H1 (cell line): ENCODE results near the gene PCNA. TPM values are rescaled to one million over a fixed set of nuclear protein-coding genes. Genes with fewer than 3 reads are reported as not detected.

ENCODE experiments used
- CTCF ChIA-PET: fragments of 300-600 bp; sonication (Branson Sonifier 250); formaldehyde crosslinking; loops from one replicate; lab custom pipeline; 2021; ENCODE audit not compliant: partially characterized antibody; lab: Charles Lee
- POLR2A ChIA-PET: fragments of 300-600 bp; sonication (Branson Sonifier 250); formaldehyde crosslinking; loops from one replicate; lab custom pipeline; 2021; ENCODE audit warnings: inconsistent platforms; ENCODE audit not compliant: partially characterized antibody; lab: Charles Lee
- DNase-seq, 2 experiments: peaks; one replicate each; pipeline versions ENCODE4 v3.0.0 to v3.0.0-alpha.2; 2010 to 2022; ENCODE audit warnings: low spot score in 2 of 2, low read depth in 1 of 2, mixed read lengths in 1 of 2
- FAIRE-seq: peaks from 2 replicates; lab custom pipeline; 2011; peaks lifted over from hg19 to GRCh38; lab: Jason Lieb, UNC
- H2AFZ ChIP-seq: 2 replicates; pipeline ENCODE4 v1.8.1; 2012; ENCODE audit warnings: low read length, inconsistent platforms
- H2AK5ac ChIP-seq: 2 replicates; pipeline ENCODE4 v1.6.1; 2013; ENCODE audit warnings: low read depth, low read length
- H2BK120ac ChIP-seq: replicated peaks from 2 replicates; pipeline ENCODE3; 2013; ENCODE audit warnings: low read depth, low read length, inconsistent platforms
- H2BK12ac ChIP-seq: 2 replicates; pipeline ENCODE4 v1.6.1; 2013; ENCODE audit warnings: low read depth, low read length
- H2BK15ac ChIP-seq: 2 replicates; pipeline ENCODE4 v1.6.1; 2013; ENCODE audit warnings: low read length
- H2BK20ac ChIP-seq: 2 replicates; pipeline ENCODE4 v1.6.1; 2013; ENCODE audit warnings: low read length
- H2BK5ac ChIP-seq: 2 replicates; pipeline ENCODE4 v1.6.1; 2013; ENCODE audit warnings: low read depth, low read length
- H3K14ac ChIP-seq: 2 replicates; pipeline ENCODE4 v1.6.1; 2013; ENCODE audit warnings: inconsistent platforms; ENCODE audit not compliant: insufficient read length
- H3K18ac ChIP-seq: 2 replicates; pipeline ENCODE4 v1.6.1; 2013; ENCODE audit warnings: low read length; ENCODE audit errors: extremely low read depth
- H3K23ac ChIP-seq: 2 replicates; pipeline ENCODE4 v1.6.1; 2013; ENCODE audit warnings: inconsistent platforms; ENCODE audit not compliant: insufficient read length
- H3K23me2 ChIP-seq: 2 replicates; pipeline ENCODE4 v1.6.1; 2013; ENCODE audit warnings: low read depth, low read length
- H3K27ac ChIP-seq: 2 replicates; pipeline ENCODE4 v1.6.1; 2011; ENCODE audit warnings: low read depth, low read length, inconsistent platforms
- H3K27me3 ChIP-seq, 4 experiments: replicated peaks in 1 of 4; 1 replicate in 1 of 4; 2 replicates in 3 of 4; pipeline versions ENCODE4 v1.6.1 to v1.8.1; 2011 to 2013; ENCODE audit warnings: low read length in 3 of 4, mild to moderate bottlenecking in 3 of 4, inconsistent platforms in 2 of 4, mixed read lengths in 2 of 4, moderate library complexity in 1 of 4; ENCODE audit not compliant: control insufficient read depth in 3 of 4, insufficient read depth in 3 of 4; ENCODE audit errors: extremely low read depth in 1 of 4
- H3K36me3 ChIP-seq, 4 experiments: 2 replicates each; pipeline versions ENCODE4 v1.6.1 to v1.8.1; 2011 to 2013; ENCODE audit warnings: mild to moderate bottlenecking in 4 of 4, low read length in 3 of 4, moderate library complexity in 2 of 4, control low read depth in 1 of 4, inconsistent platforms in 1 of 4; ENCODE audit not compliant: insufficient read depth in 4 of 4, control insufficient read depth in 2 of 4
- H3K4ac ChIP-seq: replicated peaks from 2 replicates; pipeline ENCODE3; 2013; ENCODE audit warnings: low read length, low read depth, mixed read lengths, inconsistent platforms; ENCODE audit not compliant: insufficient read length
- H3K4me1 ChIP-seq, 4 experiments: replicated peaks in 1 of 4; 1 replicate in 1 of 4; 2 replicates in 3 of 4; pipeline versions ENCODE4 v1.6.1 to v1.8.1; 2011 to 2013; ENCODE audit warnings: low read length in 3 of 4, inconsistent platforms in 2 of 4, mixed read lengths in 1 of 4; ENCODE audit not compliant: insufficient read depth in 4 of 4, control insufficient read depth in 3 of 4
- H3K4me2 ChIP-seq, 2 experiments: 2 replicates each; pipeline versions ENCODE4 v1.6.1 to v1.8.1; 2011 to 2013; ENCODE audit warnings: low read depth in 2 of 2, low read length in 2 of 2, control low read depth in 1 of 2, inconsistent platforms in 1 of 2, mild to moderate bottlenecking in 1 of 2; ENCODE audit not compliant: insufficient read depth in 1 of 2
- H3K4me3 ChIP-seq, 4 experiments: fragments of 200-600, 300-600 bp in 1 of 4; sonication (generic), shearing (Covaris generic), sonication (Bioruptor Twin) in 1 of 4; 2 replicates each; pipeline versions ENCODE4 v1.5.1 to v1.8.1; 2011 to 2016; ENCODE audit warnings: low read length in 4 of 4, low read depth in 3 of 4, control low read depth in 2 of 4, inconsistent platforms in 2 of 4, mild to moderate bottlenecking in 2 of 4, mixed read lengths in 1 of 4, moderate library complexity in 1 of 4; ENCODE audit not compliant: insufficient read depth in 2 of 4; ENCODE audit errors: extremely low read depth in 1 of 4
- H3K56ac ChIP-seq: replicated peaks from 2 replicates; pipeline ENCODE3; 2013; ENCODE audit warnings: low read depth, mild to moderate bottlenecking, mixed read lengths, low read length, inconsistent platforms; ENCODE audit not compliant: insufficient read length
- H3K79me1 ChIP-seq: 2 replicates; pipeline ENCODE4 v1.6.1; 2013; ENCODE audit warnings: low read depth, low read length, control low read depth
- H3K79me2 ChIP-seq, 2 experiments: 2 replicates each; pipeline versions ENCODE4 v1.6.1 to v1.8.1; 2012 to 2013; ENCODE audit warnings: low read length in 2 of 2, mild to moderate bottlenecking in 2 of 2, inconsistent platforms in 1 of 2; ENCODE audit not compliant: insufficient read depth in 2 of 2, control insufficient read depth in 1 of 2
- H3K9ac ChIP-seq, 4 experiments: replicated peaks in 1 of 4; 1 replicate in 1 of 4; 2 replicates in 3 of 4; pipeline versions ENCODE4 v1.6.1 to v1.8.1; 2011 to 2013; ENCODE audit warnings: low read depth in 3 of 4, low read length in 3 of 4, control low read depth in 2 of 4, mild to moderate bottlenecking in 2 of 4, moderate library complexity in 2 of 4, inconsistent platforms in 1 of 4; ENCODE audit errors: extremely low read depth in 1 of 4
- H3K9me3 ChIP-seq, 2 experiments: 2 replicates each; pipeline versions ENCODE4 v1.6.1 to v1.8.1; 2012 to 2013; ENCODE audit warnings: mild to moderate bottlenecking in 2 of 2, moderate library complexity in 2 of 2, control low read depth in 1 of 2, inconsistent platforms in 1 of 2, low read depth in 1 of 2, low read length in 1 of 2, mixed read lengths in 1 of 2; ENCODE audit not compliant: insufficient read depth in 2 of 2
- H4K20me1 ChIP-seq, 2 experiments: replicated peaks in 1 of 2; 2 replicates each; pipeline versions ENCODE3 to v1.8.1; 2011 to 2013; ENCODE audit warnings: inconsistent platforms in 2 of 2, low read length in 2 of 2, mild to moderate bottlenecking in 1 of 2; ENCODE audit not compliant: insufficient read depth in 2 of 2, control insufficient read depth in 1 of 2
- H4K5ac ChIP-seq: 2 replicates; pipeline ENCODE4 v1.6.1; 2013; ENCODE audit warnings: low read length, low read depth, mixed read lengths, inconsistent platforms; ENCODE audit not compliant: insufficient read length
- H4K8ac ChIP-seq: 2 replicates; pipeline ENCODE4 v1.8.0; 2013; ENCODE audit warnings: mild to moderate bottlenecking, moderate library complexity, low read length, inconsistent platforms; ENCODE audit not compliant: insufficient read depth; ENCODE audit errors: extremely low read depth
- H4K91ac ChIP-seq: replicated peaks from 2 replicates; pipeline ENCODE3; 2013; ENCODE audit warnings: low read length, mixed read lengths, inconsistent platforms; ENCODE audit not compliant: insufficient read length
- BCL11A ChIP-seq, 2 experiments: IDR thresholded peaks; one replicate each; pipeline ENCODE4 v1.6.1; 2011; ENCODE audit warnings: low read depth in 2 of 2, low read length in 2 of 2, mild to moderate bottlenecking in 2 of 2
- CHD2 ChIP-seq: IDR thresholded peaks from 2 replicates; pipeline ENCODE4 v1.6.1; 2012; ENCODE audit warnings: low read length, improper control_type of control experiment
- FOSL1 ChIP-seq: IDR thresholded peaks from 2 replicates; pipeline ENCODE4 v1.6.1; 2011; ENCODE audit warnings: mild to moderate bottlenecking, low read depth, low read length, moderate library complexity; ENCODE audit not compliant: insufficient read depth
- POLR2AphosphoS5 ChIP-seq: IDR thresholded peaks from 2 replicates; pipeline ENCODE4 v1.6.1; 2011; ENCODE audit warnings: low read depth, low read length
- SRF ChIP-seq: IDR thresholded peaks from 2 replicates; pipeline ENCODE4 v1.6.1; 2011; ENCODE audit warnings: mild to moderate bottlenecking, low read depth, low read length, moderate library complexity
- TAF7 ChIP-seq: optimal IDR thresholded peaks from 2 replicates; pipeline ENCODE3; 2011; ENCODE audit warnings: low read depth, mild to moderate bottlenecking, inconsistent platforms, low read length, moderate library complexity, borderline replicate concordance
- WGBS, 2 experiments: shearing (Covaris generic) in 1 of 2; methylation state at CpG; one replicate each; pipeline versions ENCODE4 v1.1.6 to v1.1.7; 2013 to 2015; ENCODE audit warnings: low lambda C conversion rate in 2 of 2, mixed read lengths in 2 of 2, inconsistent platforms in 1 of 2, low coverage in 1 of 2, missing lambda C conversion rate in 1 of 2; ENCODE audit not compliant: insufficient replicate concordance in 2 of 2, insufficient coverage in 1 of 2, insufficient read length in 1 of 2; ENCODE audit errors: extremely low coverage in 1 of 2, missing lambda C conversion rate in 1 of 2; 5-methylcytosine and 5-hydroxymethylcytosine counted together
- polyA plus RNA-seq, 7 experiments: library from polyadenylated mRNA; depleted of rRNA in 3 of 7; stranded (reverse) in 5 of 7; unstranded in 2 of 7; fragments of >200 nt in 5 of 7; fragments of 200-250 nt in 2 of 7; gene quantifications; 1 replicate in 5 of 7; 2 replicates in 1 of 7; 4 replicates in 1 of 7; pipeline versions ENCODE4 v1.2.1 to v1.2.3, GENCODE V29; 2011 to 2013; ENCODE audit warnings: missing spikeins in 2 of 7, mixed read lengths in 2 of 7
- total RNA-seq: library from RNA; stranded (reverse); fragmentation: NEBNext Ultra II Directional; extraction: Animal tissue kit (Norgen Biotek cat#: 25700); gene quantifications from 2 replicates; pipeline ENCODE4 v1.2.1, GENCODE V29; 2021
- TF ChIP-seq, protein P1 (sequence below): IDR thresholded peaks from 2 replicates; pipeline ENCODE4 v1.6.1; 2012; ENCODE audit warnings: inconsistent platforms

Gene PCNA
- total and polyA plus RNA-seq, 2 of the 8 experiments (the other 6 are each of a cell fraction or from before 2014, with no cell fraction given): 290 to 737 TPM

DNA sequence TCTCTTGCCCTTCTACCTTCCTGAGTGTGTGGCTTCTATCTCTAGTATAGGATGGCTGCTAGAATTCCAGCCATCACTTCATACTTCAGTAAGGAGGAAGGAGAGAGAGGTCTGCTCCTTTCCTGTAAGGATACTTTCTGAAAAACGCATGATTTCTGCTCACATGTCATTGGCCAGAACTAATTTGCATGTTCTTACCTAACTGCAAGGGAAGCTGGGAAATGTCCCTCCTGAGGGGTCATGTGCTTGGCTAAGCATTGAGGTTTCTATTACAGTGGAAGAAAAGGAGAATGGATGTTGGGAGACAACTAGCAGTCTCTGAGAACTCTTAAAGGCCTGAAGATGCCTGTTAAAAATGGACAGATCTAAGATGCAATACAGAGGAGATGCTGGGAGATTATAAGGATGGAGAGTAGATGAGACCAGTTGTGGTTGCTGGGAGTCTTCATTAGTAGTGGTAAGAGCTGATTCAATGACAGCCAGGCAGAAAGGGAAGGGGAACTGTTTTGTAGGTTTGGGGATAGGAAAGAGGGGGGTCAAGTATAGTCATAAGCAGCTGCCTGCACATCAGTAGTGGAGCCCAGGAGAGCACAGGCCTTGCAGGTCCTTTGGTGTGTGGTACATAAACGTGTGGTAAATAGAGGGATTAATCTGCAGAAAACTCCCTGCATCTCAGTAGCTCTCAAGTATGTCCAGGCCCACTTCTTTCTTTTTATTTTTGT is 27.3 kb upstream of the PCNA start:
- Histone ChIP-seq H3K27me3 (no peaks in the 10 kb centered on the region), H2BK20ac (no peak overlapping the region), H3K79me1 (peaks cover 11% of the 10 kb centered on the region), H2BK12ac (no peak overlapping the region), H3K79me2 (peaks cover 2 to 71% of the 10 kb centered on the region in 2 experiments; a peak in 3 of 4 replicates), H3K9ac (no peak overlapping the region), H2AK5ac (no peak overlapping the region), H2BK120ac (no peak overlapping the region), H2BK15ac (no peak overlapping the region), H4K5ac (no peak overlapping the region), H3K23ac (no peak overlapping the region), H3K4me1 (peaks cover 0 to 2% (median 0%) of the 10 kb centered on the region in 4 experiments; a peak in 2 of 7 replicates), H3K27ac (no peak overlapping the region), H3K18ac (no peak overlapping the region), H3K4me3 (no peak overlapping the region), H3K4me2 (no peak overlapping the region), H3K9me3 (no peaks in the 10 kb centered on the region), H3K4ac (no peak overlapping the region), H3K56ac (no peak overlapping the region), H2BK5ac (no peak overlapping the region), H3K23me2 (no peaks in the 10 kb centered on the region), H4K8ac (no peak overlapping the region), H4K91ac (no peak overlapping the region), H4K20me1 (peaks cover 5 to 9% of the 10 kb centered on the region in 2 experiments), H2AFZ (no peak overlapping the region), H3K14ac (no peak overlapping the region), H3K36me3 (no peaks in the 10 kb centered on the region)
- CTCF ChIA-PET: interaction anchor here (1.4 to 3.8 kb wide), 3 partner anchors 9 to 45 kb away, joined by 3 to 13 read pairs (median 9); partner anchors contain the start of gene CDS2
- DNase-seq (no peak), FAIRE-seq (no peak)
- TF ChIP-seq FOSL1 (no peak), SRF (no peak), CHD2 (no peak), TAF7 (no peak), BCL11A (IDR thresholded peaks at IDR 0.05; ENCODE audit: low read depth in 2 of 2, low read length in 2 of 2) (no peak), POLR2AphosphoS5 (no peak)
- TF ChIP-seq, protein P1, sequence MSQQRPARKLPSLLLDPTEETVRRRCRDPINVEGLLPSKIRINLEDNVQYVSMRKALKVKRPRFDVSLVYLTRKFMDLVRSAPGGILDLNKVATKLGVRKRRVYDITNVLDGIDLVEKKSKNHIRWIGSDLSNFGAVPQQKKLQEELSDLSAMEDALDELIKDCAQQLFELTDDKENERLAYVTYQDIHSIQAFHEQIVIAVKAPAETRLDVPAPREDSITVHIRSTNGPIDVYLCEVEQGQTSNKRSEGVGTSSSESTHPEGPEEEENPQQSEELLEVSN: no peak
- WGBS, 2 experiments: 93% methylated on average over 2 of the region's 2 CpGs; no CpG with 5 or more reads in 1 of the 2 experiments
- POLR2A ChIA-PET: interaction anchor here (0.6 to 1.7 kb wide), 3 partner anchors 11 to 178 kb away, joined by 3 read pairs; no protein-coding TSS in a partner anchor
